HG03039 (cell line): Measurements from ENCODE around the gene CYP2U1.

ENCODE experiments used
- ATAC-seq: cut with Tn5 transposase; IDR thresholded peaks from one replicate; pipeline ENCODE4 v1.9.1; 2021; ENCODE audit warnings: mild to moderate bottlenecking, moderate library complexity; ENCODE audit not compliant: unreplicated experiment

The CYP2U1 gene

GRCh38 chr4:107978716-107979451, 47.5 kb downstream of the CYP2U1 start:
- ATAC-seq: no peak

GRCh38 chr4:107987916-107988762, 56.8 kb downstream of the CYP2U1 start:
- ATAC-seq: no peak

- no peak for ATAC-seq
Observed at GRCh38 chr4:107988763-107989035, 57.4 kb downstream of the CYP2U1 start.

GRCh38 chr4:107989162-107989536, 57.8 kb downstream of the CYP2U1 start:
- ATAC-seq: no peak

- peak; percentile 99 for ATAC-seq
Observed at GRCh38 chr4:107989537-107990386, 58.4 kb downstream of the CYP2U1 start, which contains the start of gene HADH. HADH (plus strand) TSS chr4:107989889; CDS start chr4:107989933, 44 bp downstream.

GRCh38 chr4:107991945-107992630, 60.7 kb downstream of the CYP2U1 start:
- ATAC-seq: no peak

- peak; percentile 21 for ATAC-seq
Observed at GRCh38 chr4:107993969-107994368, 62.6 kb downstream of the CYP2U1 start.

GRCh38 chr4:107994894-107995293, 63.5 kb downstream of the CYP2U1 start:
- no peak for ATAC-seq

- ATAC-seq: no peak
Observed at GRCh38 chr4:107996949-107997788, 65.8 kb downstream of the CYP2U1 start.

GRCh38 chr4:107997794-107998193, 66.4 kb downstream of the CYP2U1 start:
- no peak for ATAC-seq

- no peak for ATAC-seq
Observed at GRCh38 chr4:107999932-108000539, 68.7 kb downstream of the CYP2U1 start.

GRCh38 chr4:108001540-108002135, 70.3 kb downstream of the CYP2U1 start:
- no peak for ATAC-seq
